Aorta (tissue), 5 donors: ENCODE results near the gene CPN2. TPM values are rescaled to one million over a fixed set of nuclear protein-coding genes. Genes with fewer than 3 reads are reported as not detected.

Experiments
- ATAC-seq: fragments of 200-7000 bp; cut with Tn5 transposase; one replicate; pipeline ENCODE4 v1.9.1; 2022; ENCODE audit warnings: moderate library complexity; ENCODE audit not compliant: low FRiP score
- DNase-seq, 2 donors: peaks; one replicate each; pipeline ENCODE4 v3.0.0-alpha.2; 2020
- H3K27ac ChIP-seq, 2 donors: one replicate each; pipeline ENCODE4 v1.5.1; 2013; ENCODE audit warnings: low read length in 2 of 2, mild to moderate bottlenecking in 2 of 2, moderate library complexity in 2 of 2, control low read depth in 1 of 2, inconsistent platforms in 1 of 2, low read depth in 1 of 2
- H3K27me3 ChIP-seq, 2 donors: one replicate each; pipeline ENCODE4 v1.6.1; 2013; ENCODE audit warnings: control low read depth in 1 of 2, low read length in 1 of 2, mild to moderate bottlenecking in 1 of 2, moderate library complexity in 1 of 2; ENCODE audit not compliant: insufficient read depth in 2 of 2, control insufficient read depth in 1 of 2
- H3K36me3 ChIP-seq, 2 donors: one replicate each; pipeline ENCODE4 v1.6.1; 2013; ENCODE audit warnings: control low read depth in 1 of 2, low read length in 1 of 2, mild to moderate bottlenecking in 1 of 2; ENCODE audit not compliant: insufficient read depth in 2 of 2, control insufficient read depth in 1 of 2
- H3K4me1 ChIP-seq, 2 donors: one replicate each; pipeline ENCODE4 v1.6.1; 2013; ENCODE audit warnings: low read length in 2 of 2, control low read depth in 1 of 2, mild to moderate bottlenecking in 1 of 2, moderate library complexity in 1 of 2; ENCODE audit not compliant: insufficient read depth in 2 of 2, control insufficient read depth in 1 of 2
- H3K4me3 ChIP-seq, 2 donors: one replicate each; pipeline ENCODE4 v1.5.1; 2013; ENCODE audit warnings: low read length in 2 of 2, control low read depth in 1 of 2, mild to moderate bottlenecking in 1 of 2
- H3K9me3 ChIP-seq: one replicate; pipeline ENCODE4 v1.6.1; 2013; ENCODE audit warnings: mild to moderate bottlenecking, low read length; ENCODE audit not compliant: control insufficient read depth
- WGBS, 2 donors: extraction: QIAGEN DNeasy Blood & Tissue Kit; methylation state at CpG; one replicate each; pipeline ENCODE4 v1.1.7; 2013; 5-methylcytosine and 5-hydroxymethylcytosine counted together
- intact Hi-C, 2 donors: fragments of 100-400 bp; cut with DNase I; formaldehyde crosslinking; loops; one replicate each; pipeline versions ENCODE4 v1.14.2 to v1.15.0; 2022
- polyA plus RNA-seq, 2 donors: library from polyadenylated mRNA; stranded (reverse); fragments of 200-250 nt; gene quantifications; one replicate each; pipeline ENCODE4 v1.2.3, GENCODE V29; 2013
- total RNA-seq, 2 donors: library from RNA; stranded (reverse); fragmentation: NEBNext Ultra II Directional; extraction: Animal tissue kit (Norgen Biotek cat#: 25700); gene quantifications; one replicate each; pipeline ENCODE4 v1.2.1, GENCODE V29; 2021
- donor health status: healthy with polysubstance abuse.
- donor health status: Bipolar disorder and iron deficiency.
- donor health status: DM: no; HTN: no; CAD: no.
- donor health status: DM: no; HTN: no; CAD: no.
- donor health status: DM: yes; HTN: yes; CAD: no.

The CPN2 gene
- total and polyA plus RNA-seq, 4 donors: not detected

DNA sequence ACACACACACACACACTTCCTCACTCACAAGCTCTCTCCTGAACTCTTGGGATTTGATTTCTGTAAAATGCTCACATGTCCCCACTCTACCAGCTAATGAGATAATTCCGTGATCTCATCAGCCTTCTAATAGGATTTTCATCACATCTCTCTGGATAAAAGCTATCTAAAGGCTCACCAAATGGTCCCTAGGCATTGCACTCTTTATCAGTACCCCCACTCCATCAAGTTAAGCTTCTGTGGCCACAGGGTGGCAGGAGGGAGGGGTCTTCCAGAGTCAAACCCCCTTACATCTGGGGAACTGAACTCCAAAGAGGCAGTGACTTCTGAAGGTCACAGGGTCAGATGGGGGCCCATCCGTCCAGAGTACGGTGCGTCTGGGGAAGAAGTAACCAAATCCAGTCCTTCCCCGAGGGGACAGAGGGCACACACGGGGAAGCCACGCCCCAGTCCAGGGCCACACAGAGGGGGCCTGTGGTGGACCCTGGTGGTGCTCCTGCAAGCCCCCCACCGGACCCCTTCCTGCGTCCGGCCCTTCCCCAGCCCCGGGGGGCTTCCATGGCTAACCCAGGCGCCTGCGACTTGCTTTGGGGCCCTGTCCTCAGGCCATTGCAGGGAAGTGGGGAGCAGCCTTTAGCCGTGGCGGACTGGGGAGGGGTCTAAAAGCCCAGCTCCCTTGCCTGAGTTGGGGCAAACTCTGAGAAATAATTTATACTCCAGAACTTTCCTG is 25.5 kb downstream of the CPN2 start:
- 77 to 83% methylated on average over 15 of the region's 15 CpGs for WGBS, 2 donors
- ATAC-seq: no peak
- intact Hi-C loops: no loop called here
- H3K9me3 ChIP-seq: no peaks in the 10 kb centered on the region
- H3K36me3 ChIP-seq: no peaks in the 10 kb centered on the region
- DNase-seq: no peak
- no peaks in the 10 kb centered on the region for H3K4me1 ChIP-seq
- H3K4me3 ChIP-seq: no peak overlapping the region
- no peak overlapping the region for H3K27ac ChIP-seq
- H3K27me3 ChIP-seq: no peaks in the 10 kb centered on the region

GRCh38 chr3:194324823-194325327 is 26.3 kb downstream of the CPN2 start:
- Histone ChIP-seq H3K27me3 (no peaks in the 10 kb centered on the region), H3K27ac (no peak overlapping the region), H3K4me1 (no peaks in the 10 kb centered on the region), H3K4me3 (no peak overlapping the region), H3K36me3 (no peaks in the 10 kb centered on the region), H3K9me3 (no peaks in the 10 kb centered on the region)
- no peak for DNase-seq
- no peak for ATAC-seq
- WGBS, 2 donors: 93 to 94% methylated on average over 3 of the region's 3 CpGs
- intact Hi-C loops: no loop called here

DNA sequence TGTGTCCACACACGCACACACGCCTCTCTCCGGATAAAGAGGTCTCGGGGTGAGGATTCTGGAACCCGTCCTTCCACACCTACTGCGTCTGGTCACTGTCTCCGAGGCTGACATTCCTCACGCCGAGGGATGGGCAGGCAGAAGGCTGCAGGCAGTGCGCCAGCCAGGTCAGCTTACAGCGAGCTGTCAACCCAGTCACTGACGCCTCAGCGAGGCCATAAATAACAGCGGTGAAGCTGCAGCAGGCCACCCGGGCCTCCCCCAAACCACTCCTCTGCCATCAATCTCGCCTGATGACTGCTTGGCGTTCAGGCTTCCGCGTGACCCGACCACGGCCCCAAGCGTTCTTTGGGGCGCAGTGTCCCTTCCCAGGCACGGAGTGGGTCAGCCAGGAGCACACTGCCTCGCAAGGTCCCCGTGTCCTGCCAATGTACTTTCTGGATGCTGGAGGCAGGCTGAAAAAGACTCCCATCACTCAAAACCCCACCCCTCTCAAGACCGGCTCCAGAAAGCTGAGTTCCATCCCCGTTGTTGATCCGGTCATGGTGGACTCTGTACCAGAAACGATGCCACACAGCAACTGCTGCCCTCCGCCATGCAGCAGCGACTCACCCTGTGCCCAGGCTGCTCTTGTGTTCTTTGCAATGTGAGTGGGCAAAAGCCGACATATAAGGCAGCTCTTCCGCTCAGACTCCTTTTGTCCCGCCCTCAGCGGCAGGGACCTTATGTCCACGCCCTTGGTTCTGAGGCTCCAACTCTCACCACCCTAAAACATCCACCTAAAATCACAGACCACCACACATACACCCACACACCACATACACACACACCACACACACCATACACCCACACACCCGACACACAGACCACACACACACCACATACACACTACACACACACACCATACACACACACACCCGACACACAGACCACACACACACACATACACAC is 27.1 kb downstream of the CPN2 start:
- Histone ChIP-seq H3K4me1 (no peaks in the 10 kb centered on the region), H3K27me3 (no peaks in the 10 kb centered on the region), H3K4me3 (no peak overlapping the region), H3K27ac (no peak overlapping the region), H3K9me3 (no peaks in the 10 kb centered on the region), H3K36me3 (no peaks in the 10 kb centered on the region)
- 23 to 25% methylated on average over 35 to 39 of the region's 39 CpGs for WGBS, 2 donors
- DNase-seq (no peak), ATAC-seq (peak; percentile 59)
- intact Hi-C loops: no loop called here

- DNase-seq (no peak), ATAC-seq (no peak)
- 89 to 91% methylated on average over 18 of the region's 18 CpGs for WGBS, 2 donors
- no peaks in the 10 kb centered on the region for H3K27me3 ChIP-seq
- H3K27ac ChIP-seq: no peak overlapping the region
- intact Hi-C loops: no loop called here
- no peak overlapping the region for H3K4me3 ChIP-seq
- peaks cover 3% of the 10 kb centered on the region for H3K9me3 ChIP-seq
- H3K36me3 ChIP-seq: no peaks in the 10 kb centered on the region
- H3K4me1 ChIP-seq: no peaks in the 10 kb centered on the region
Measured at GRCh38 chr3:194322678-194323211, 28.4 kb downstream of the CPN2 start.

- H3K9me3 ChIP-seq: peaks cover 3% of the 10 kb centered on the region
- no peaks in the 10 kb centered on the region for H3K27me3 ChIP-seq
- H3K4me3 ChIP-seq: no peak overlapping the region
- H3K36me3 ChIP-seq: no peaks in the 10 kb centered on the region
- no peak overlapping the region for H3K27ac ChIP-seq
- H3K4me1 ChIP-seq: no peaks in the 10 kb centered on the region
- intact Hi-C loops: no loop called here
- DNase-seq (no peak), ATAC-seq (no peak)
- WGBS, 2 donors: 94 to 95% methylated on average over 24 to 26 of the region's 26 CpGs
Measured at GRCh38 chr3:194321693-194322640, 29.2 kb downstream of the CPN2 start.

DNA sequence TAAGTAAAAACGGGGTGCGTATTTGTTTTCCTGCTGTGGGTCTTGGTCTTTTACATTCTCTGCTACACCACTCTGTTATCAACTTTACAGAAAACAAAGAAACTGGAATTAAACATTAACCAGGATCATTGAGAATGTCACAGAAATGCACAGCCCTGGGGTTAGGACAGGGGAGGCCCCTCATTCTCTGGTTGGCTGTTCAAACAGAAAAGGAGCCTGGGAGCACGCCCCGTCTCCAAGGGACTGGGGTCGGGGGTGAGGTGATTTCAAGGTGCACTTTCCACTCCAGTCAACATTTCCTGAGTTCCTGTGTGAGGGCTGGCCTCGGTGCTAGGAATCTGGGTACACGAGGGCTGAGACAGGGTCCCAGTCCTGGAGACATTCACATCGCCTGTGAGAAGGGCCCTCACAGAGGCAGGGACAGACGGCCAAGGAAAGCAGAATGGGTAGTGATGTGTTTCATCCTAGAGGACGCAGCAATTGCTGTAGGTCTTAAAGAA is 30.3 kb downstream of the CPN2 start:
- H3K4me3 ChIP-seq: no peak overlapping the region
- H3K27ac ChIP-seq: no peak overlapping the region
- intact Hi-C loops: no loop called here
- no peaks in the 10 kb centered on the region for H3K36me3 ChIP-seq
- H3K27me3 ChIP-seq: no peaks in the 10 kb centered on the region
- DNase-seq: no peak
- ATAC-seq: no peak
- WGBS, 2 donors: 83 to 86% methylated on average over 10 of the region's 10 CpGs
- H3K9me3 ChIP-seq: peaks cover 3% of the 10 kb centered on the region
- H3K4me1 ChIP-seq: no peaks in the 10 kb centered on the region

- Histone ChIP-seq H3K4me3 (no peak overlapping the region), H3K4me1 (no peaks in the 10 kb centered on the region), H3K9me3 (peaks cover 3% of the 10 kb centered on the region), H3K27me3 (no peaks in the 10 kb centered on the region), H3K27ac (no peak overlapping the region), H3K36me3 (no peaks in the 10 kb centered on the region)
- intact Hi-C loops: no loop called here
- 91 to 98% methylated on average over 5 of the region's 5 CpGs for WGBS, 2 donors
- ATAC-seq (no peak), DNase-seq (no peak)
Measured at GRCh38 chr3:194320100-194320499, 31.0 kb downstream of the CPN2 start.
